Psoas muscle (tissue), 8 donors: ENCODE measurements around the gene TNIP1. TPM values are rescaled to one million over a fixed set of nuclear protein-coding genes. Genes with fewer than 3 reads are reported as not detected.

Experiments
- ATAC-seq, 4 donors: fragments of 200-7000 bp; cut with Tn5 transposase; one replicate each; pipeline ENCODE4 v1.9.1; 2020; ENCODE audit warnings: moderate library complexity in 3 of 4, mild to moderate bottlenecking in 2 of 4
- DNase-seq, 2 donors: peaks; one replicate each; pipeline ENCODE4 v3.0.0-alpha.2; 2020
- H3K27ac ChIP-seq: fragments of 200-600 bp; one replicate; pipeline ENCODE4 v1.8.0; 2022
- H3K27me3 ChIP-seq, 3 donors: fragments of 200-600 bp in 1 of 3; one replicate each; pipeline versions ENCODE4 v1.6.1 to v1.8.0; 2013 to 2022; ENCODE audit warnings: low read length in 2 of 3, mild to moderate bottlenecking in 2 of 3, moderate library complexity in 1 of 3; ENCODE audit not compliant: insufficient read depth in 3 of 3
- H3K36me3 ChIP-seq, 2 donors: fragments of 200-600 bp in 1 of 2; one replicate each; pipeline versions ENCODE4 v1.6.1 to v1.8.0; 2013 to 2022; ENCODE audit warnings: low read depth in 1 of 2, mild to moderate bottlenecking in 1 of 2, moderate library complexity in 1 of 2; ENCODE audit not compliant: insufficient read depth in 1 of 2
- H3K4me1 ChIP-seq: fragments of 200-600 bp; one replicate; pipeline ENCODE4 v1.8.0; 2022
- H3K4me3 ChIP-seq: fragments of 200-600 bp; one replicate; pipeline ENCODE4 v1.8.0; 2022; ENCODE audit warnings: mild to moderate bottlenecking
- H3K9me3 ChIP-seq: fragments of 200-600 bp; one replicate; pipeline ENCODE4 v1.8.0; 2022
- CTCF ChIP-seq: fragments of 200-600 bp; IDR thresholded peaks from one replicate; pipeline ENCODE4 v1.8.0; 2022; ENCODE audit warnings: antibody characterized with exemption
- WGBS, 3 donors: extraction: QIAGEN DNeasy Blood & Tissue Kit; methylation state at CpG; one replicate each; pipeline versions ENCODE4 v1.1.6 to v1.1.7; 2013; 5-methylcytosine and 5-hydroxymethylcytosine counted together
- intact Hi-C, 2 donors: fragments of 100-400 bp; cut with DNase I; formaldehyde crosslinking; loops; one replicate each; pipeline versions ENCODE4 v1.11.0 to v1.14.2; 2022
- polyA plus RNA-seq, 3 donors: library from polyadenylated mRNA; stranded (reverse); fragments of 200-250 nt; gene quantifications; one replicate each; pipeline ENCODE4 v1.2.3, GENCODE V29; 2013
- total RNA-seq, 4 donors: library from RNA; stranded (reverse); fragmentation: NEBNext Ultra II Directional in 2 of 4; extraction: Animal tissue kit (Norgen Biotek cat#: 25700) in 2 of 4; gene quantifications; one replicate each; pipeline versions ENCODE4 v1.2.1 to v1.2.4, GENCODE V29; 2021 to 2023
- donor health status: healthy with polysubstance abuse.
- donor health status: DM: no; HTN: no; CAD: no; lungs with moderate emphysema.
- donor health status: Bipolar disorder and iron deficiency.
- donor health status: healthy.
- donor health status: DM: yes; HTN: yes; CAD: no.
- donor health status: DM: no; HTN: no; CAD: no.
- donor health status: DM: no; HTN: no; CAD: no.
- donor health status: DM: yes; HTN: yes; CAD: no.

Gene TNIP1
- total and polyA plus RNA-seq, 7 donors, result 55.5 to 218 (median 141) TPM

- ATAC-seq, result peak; percentile 70 to 83 (median 81)
- TF ChIP-seq CTCF, result no peak
- H3K4me1 ChIP-seq, result peaks cover 94% of the 10 kb centered on the region
- 29 to 58% (median 37%) methylated on average over 17 of the region's 17 CpGs for WGBS, 3 donors
- peaks cover 0 to 49% of the 10 kb centered on the region in 2 donors for H3K36me3 ChIP-seq
- peak overlapping the region; percentile 48 for H3K4me3 ChIP-seq
- peak overlapping the region; percentile 92 for H3K27ac ChIP-seq
- no peaks in the 10 kb centered on the region for H3K27me3 ChIP-seq
- intact Hi-C loops, result no loop called here
- no peaks in the 10 kb centered on the region for H3K9me3 ChIP-seq
- no peak for DNase-seq
These were observed 17.5 kb downstream of the TNIP1 start for GRCh38 chr5:151063142-151063989.

DNA sequence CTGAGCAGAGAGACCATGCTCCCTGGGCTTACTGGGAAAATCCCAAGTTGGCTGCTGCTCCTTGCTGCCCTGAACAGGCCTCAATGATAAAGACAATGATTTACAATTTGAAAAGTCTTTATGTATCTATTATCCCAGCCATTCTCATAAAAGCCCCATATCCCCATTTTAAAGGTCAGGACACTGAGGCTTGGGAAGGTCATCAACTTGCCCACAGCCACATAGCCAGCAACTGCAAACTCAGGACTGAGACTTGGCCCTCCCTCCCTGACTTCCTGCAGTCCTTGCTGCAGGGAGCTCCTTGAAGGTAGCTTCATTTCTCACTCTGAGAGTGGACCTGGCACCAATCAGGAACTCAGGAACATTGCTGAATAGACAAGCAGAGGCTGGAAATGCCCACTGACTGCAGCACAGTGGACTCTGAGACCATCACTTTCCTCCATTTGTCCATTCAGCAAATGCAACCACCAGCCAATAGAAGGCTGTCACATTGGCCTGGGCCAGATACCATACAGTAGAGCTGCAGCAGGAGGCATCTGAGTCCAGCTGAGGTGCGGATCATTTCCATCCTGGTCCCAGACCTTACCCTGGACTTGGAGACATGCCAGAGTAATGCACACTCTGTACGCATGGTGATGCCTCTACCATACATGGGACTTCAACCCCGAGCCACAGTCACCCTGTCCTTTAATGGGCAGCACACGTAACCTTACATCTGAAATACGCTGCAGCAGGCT, 18.3 kb downstream of the TNIP1 start:
- TF ChIP-seq CTCF, result no peak
- Histone ChIP-seq H3K27me3 (no peaks in the 10 kb centered on the region), H3K4me3 (peak overlapping the region; percentile 12), H3K9me3 (no peaks in the 10 kb centered on the region), H3K27ac (peak overlapping the region; percentile 92), H3K36me3 (peaks cover 0 to 57% of the 10 kb centered on the region in 2 donors), H3K4me1 (peaks cover 86% of the 10 kb centered on the region)
- DNase-seq (peak in 1 of 2 donors; percentile 33), ATAC-seq (peak; percentile 1 to 9 (median 5))
- 45 to 86% (median 51%) methylated on average over 5 of the region's 5 CpGs for WGBS, 3 donors
- intact Hi-C loops, result no loop called here

DNA sequence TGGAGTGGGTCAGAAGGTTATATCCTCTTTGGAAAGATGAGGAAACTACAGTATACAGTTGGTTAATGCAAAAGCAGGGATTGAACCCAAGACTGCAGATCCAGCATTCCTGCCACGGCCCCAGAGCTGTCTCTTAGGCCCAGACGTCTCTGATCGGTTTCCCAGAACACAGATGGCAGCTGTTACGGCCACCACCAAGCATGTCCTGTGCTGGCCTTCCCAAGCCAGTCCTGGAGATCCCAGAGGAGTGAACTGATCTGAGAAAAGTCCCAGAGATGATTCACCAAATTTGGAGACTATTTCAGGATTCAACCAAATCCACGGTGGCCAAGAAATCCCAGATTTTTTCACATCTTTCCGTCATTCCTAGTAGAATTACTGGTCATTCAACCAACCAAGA, 20.1 kb downstream of the TNIP1 start:
- Histone ChIP-seq H3K9me3 (no peaks in the 10 kb centered on the region), H3K4me1 (peaks cover 67% of the 10 kb centered on the region), H3K27me3 (no peaks in the 10 kb centered on the region), H3K4me3 (no peak overlapping the region), H3K36me3 (peaks cover 0 to 68% of the 10 kb centered on the region in 2 donors), H3K27ac (peak overlapping the region; percentile 92)
- TF ChIP-seq CTCF, result no peak
- DNase-seq, result peak; percentile 47 to 75
- whole genome bisulfite sequencing, 3 donors, result 46 to 65% (median 48%) methylated on average over 6 of the region's 6 CpGs
- no peak for ATAC-seq
- intact Hi-C loops, result no loop called here

DNA sequence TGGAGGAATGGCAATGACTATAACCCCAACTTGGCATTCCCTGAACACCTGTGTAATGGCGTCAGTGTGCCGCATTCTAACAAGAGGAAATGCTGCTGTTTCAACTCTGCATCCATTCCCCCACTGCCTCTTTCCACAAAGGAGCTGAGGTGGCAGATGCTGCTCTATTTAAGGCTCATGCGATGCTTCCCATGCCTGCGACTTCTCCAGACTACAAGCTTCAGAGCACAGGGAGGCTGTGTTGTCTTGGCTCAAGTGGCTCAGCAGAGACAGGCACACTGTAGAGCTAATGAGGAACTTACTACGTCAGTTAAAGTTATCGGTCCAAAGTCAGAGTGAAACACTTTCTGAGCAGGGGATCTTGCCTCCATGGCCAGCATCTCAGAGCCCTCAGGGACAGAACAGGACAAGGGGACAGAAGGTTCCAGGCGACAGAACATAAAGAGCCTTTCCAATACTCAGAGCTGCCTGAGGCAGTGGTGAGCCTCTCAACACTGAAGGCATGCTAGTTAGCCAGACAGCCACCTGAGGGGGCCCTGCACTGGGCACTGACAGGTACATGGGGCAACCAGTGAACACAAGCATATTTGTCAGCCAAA, 21.8 kb downstream of the TNIP1 start:
- WGBS, 3 donors, result 53 to 89% (median 62%) methylated on average over 7 of the region's 7 CpGs
- H3K4me1 ChIP-seq, result peaks cover 55% of the 10 kb centered on the region
- no peak for TF ChIP-seq CTCF
- no peaks in the 10 kb centered on the region for H3K9me3 ChIP-seq
- intact Hi-C loops, result no loop called here
- H3K27me3 ChIP-seq, result no peaks in the 10 kb centered on the region
- ATAC-seq (peak in 1 of 4 donors; percentile 13), DNase-seq (peak in 1 of 2 donors; percentile 36)
- H3K27ac ChIP-seq, result peak overlapping the region; percentile 92
- peaks cover 0 to 86% of the 10 kb centered on the region in 2 donors for H3K36me3 ChIP-seq
- no peak overlapping the region for H3K4me3 ChIP-seq
